ENCODE results near the gene NF1. TPM values are rescaled to one million over a fixed set of nuclear protein-coding genes. Genes with fewer than 3 reads are reported as not detected.
A peak's percentile ranks its signal among the peaks of the same experiment; 100 is the strongest.

NF1 gene
- total RNA-seq, 1 experiment from 2014 or later = 12.4 TPM

DNA sequence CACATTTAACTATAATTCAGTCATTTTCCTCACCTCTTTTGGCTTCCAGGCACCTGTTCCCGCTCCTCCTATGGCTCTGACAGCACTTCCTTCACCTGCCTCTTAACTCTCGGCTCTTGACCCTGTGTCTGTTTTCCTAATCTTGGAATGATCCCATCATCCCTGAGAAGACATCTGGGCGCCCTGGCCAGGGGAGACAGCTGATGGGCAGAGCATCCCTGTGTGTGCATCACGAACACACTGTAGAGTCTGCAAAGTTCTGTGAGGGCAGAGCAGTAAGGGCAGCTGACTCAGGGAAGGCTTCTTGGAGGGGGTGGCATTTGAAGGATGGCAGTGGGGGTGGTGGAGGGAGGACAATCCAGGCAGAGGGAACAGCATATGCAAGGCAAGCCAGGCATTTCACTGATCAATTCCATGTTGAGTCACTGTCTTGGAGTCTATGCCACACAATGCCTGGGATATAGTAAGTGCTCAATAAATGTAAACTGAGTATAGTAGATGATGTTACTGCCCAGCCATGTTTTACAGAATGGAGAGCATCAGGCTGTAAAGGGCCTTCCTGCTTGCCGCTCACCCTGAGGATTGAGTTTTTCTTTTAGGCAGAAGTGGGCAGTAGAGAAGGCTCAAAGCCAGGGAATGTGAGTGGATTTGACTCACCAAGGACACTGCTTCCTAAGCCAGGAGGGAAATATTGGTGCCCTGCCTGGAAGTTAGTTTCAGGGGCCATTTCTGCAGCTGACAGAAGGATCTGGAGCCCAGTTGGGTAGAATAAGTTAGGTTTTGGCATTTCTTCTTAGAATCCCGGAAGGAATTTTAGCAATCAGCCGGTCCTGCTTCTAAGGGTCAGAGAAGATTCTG lies 290.9 kb downstream of the NF1 start:
- Histone ChIP-seq H3K4me3 (no peak overlapping the region), H3K27me3 (no peaks in the 10 kb centered on the region), H3K36me3 (no peaks in the 10 kb centered on the region), H3K9me3 (no peaks in the 10 kb centered on the region)
- DNase-seq = peak; percentile 29

DNA sequence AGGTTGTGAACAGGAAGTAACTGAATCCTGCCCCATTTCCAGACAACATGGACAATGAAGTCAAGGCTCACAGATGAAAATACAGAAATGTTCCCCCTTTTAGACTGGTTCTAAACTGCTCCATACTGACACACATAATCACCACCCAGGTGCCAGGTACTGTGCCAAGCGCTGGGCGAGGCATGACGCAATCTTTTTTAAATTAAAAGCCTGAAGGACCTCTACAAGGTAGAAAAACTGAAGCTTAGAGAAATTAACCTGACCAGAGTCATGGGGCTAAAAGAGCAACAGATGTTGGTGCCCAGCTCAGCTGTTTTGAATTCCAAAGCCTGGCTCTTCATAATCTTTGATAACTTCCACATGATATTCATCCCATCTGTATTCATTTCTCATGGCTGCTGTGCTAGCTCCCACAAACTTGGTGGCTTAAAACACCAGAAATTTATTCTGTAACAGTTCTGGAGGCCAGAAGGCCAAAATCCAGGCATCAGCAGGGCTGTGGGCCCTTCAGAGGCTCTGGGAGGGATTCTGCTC lies 291.8 kb downstream of the NF1 start:
- Histone ChIP-seq H3K36me3 (no peaks in the 10 kb centered on the region), H3K4me3 (no peak overlapping the region), H3K9me3 (no peaks in the 10 kb centered on the region), H3K27me3 (no peaks in the 10 kb centered on the region)
- DNase-seq = no peak

DNA sequence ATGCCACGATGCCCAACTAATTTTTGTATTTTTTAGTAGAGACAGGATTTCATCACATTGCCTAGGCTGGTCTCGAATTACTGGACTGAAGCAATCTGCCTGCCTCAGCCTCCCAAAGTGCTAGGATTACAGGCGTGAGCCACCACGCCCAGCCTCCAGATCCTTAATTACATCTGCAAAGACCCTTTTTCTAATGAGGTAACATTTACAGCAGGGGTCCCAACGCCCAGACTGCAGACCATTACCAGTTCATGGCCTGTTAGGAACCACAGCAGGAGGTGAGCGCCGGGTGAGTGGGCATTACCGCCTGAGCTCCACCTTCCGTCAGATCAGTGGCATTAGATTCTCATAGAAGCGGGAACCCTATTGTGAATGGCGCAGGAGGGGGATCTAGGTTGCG lies 292.7 kb downstream of the NF1 start:
- DNase-seq = no peak
- Histone ChIP-seq H3K27me3 (no peaks in the 10 kb centered on the region), H3K9me3 (no peaks in the 10 kb centered on the region), H3K4me3 (no peak overlapping the region), H3K36me3 (no peaks in the 10 kb centered on the region)

DNA sequence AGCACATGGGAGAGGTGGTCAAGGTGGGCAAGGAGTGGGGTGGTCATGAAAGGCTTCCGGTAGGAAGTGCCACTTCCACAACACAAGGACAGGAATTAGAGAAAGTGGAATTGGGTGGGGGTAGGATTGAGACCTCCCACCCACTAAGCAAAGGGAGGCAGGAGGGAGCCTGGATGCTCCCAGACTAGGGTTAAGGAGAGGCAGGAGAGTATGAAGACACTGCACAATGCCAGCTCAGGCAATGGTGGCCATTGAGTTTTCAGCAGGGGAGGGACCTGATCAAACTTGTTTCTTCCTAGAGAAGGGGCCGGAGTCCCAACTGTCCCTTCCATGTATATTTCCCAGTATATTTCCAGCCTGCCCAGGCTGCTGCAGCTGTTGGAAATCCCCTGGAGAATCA lies 293.6 kb downstream of the NF1 start:
- no peak for DNase-seq
- H3K9me3 ChIP-seq = no peaks in the 10 kb centered on the region
- no peaks in the 10 kb centered on the region for H3K36me3 ChIP-seq
- no peak overlapping the region for H3K4me3 ChIP-seq
- no peaks in the 10 kb centered on the region for H3K27me3 ChIP-seq

DNA sequence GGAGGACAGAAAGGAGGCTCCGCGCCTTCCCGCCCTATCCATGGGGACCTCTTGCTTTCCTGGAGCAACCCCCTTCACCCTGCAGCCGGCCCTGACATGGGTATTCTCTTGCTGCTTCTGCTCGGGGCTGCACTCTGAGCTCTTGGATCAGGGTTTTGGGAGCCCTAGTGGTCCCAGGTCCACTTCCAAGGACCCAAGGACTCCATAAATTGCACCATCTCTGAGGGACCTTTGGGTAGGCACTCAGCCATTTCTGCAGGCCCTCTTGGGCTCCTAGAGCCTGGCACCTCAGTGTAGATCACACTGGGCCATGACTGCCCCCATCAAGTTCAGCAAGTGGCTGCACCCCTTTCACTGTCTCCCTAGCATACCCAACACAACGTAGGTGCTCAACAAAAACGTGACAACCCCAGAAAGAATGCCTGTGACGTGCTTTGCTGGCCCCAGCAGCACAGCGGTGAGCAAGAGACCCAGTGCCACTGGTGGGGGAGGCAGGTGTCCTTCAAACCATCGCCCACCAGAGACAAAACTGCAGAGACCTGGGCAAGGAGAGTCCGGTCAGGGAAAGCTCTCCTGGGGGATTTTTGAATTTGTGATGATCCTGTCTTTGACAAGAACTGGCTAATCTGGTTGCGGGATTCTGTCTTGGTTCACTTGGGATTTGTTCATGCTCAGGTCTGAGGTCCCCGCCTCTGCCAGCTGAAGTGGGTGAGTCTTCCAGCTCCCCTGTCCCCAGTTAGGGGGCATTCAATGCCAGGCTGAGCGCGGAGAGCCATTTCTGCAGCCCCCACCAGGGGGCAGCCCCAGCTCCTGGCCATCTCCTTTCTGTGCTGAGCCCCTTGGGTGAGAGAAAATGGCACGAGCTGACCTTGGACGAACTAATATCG lies 294.2 kb downstream of the NF1 start:
- no peaks in the 10 kb centered on the region for H3K36me3 ChIP-seq
- DNase-seq = no peak
- no peaks in the 10 kb centered on the region for H3K27me3 ChIP-seq
- no peaks in the 10 kb centered on the region for H3K9me3 ChIP-seq
- H3K4me3 ChIP-seq = no peak overlapping the region

DNA sequence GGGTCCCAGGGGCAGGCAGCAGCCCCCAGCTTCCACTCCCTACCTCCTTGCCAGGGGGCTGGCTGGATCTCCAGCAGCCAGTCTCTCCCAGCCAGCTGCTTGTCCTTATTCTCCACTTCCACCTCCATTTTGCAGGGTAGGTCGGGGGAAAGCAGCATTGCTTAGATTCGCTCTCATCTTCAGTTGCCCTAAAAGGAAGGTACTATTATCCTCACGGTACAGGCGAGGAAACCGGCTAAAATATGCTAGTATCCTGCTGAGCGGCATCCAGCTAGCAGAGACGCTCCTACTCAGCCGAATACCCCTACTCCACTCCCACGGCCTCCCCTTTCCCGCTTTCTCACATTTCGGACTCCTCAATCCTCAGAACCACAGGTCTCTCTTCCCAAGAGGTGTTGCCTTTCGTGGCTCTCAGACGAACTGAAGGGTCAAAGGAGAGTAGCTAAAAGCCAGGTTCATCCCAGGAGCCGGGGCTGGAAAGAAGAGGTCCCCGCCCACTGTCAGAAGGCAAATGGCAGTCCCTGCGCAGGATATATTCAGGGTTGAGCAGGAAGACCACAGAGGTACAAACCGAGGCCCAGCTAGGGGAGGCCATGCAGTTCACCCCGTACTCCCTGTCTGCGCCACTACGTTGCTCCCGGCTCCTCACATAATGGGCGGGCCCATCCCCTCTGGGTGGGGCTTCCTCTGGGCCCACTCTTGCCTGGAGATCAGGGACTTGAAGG lies 295.0 kb downstream of the NF1 start:
- H3K27me3 ChIP-seq = no peaks in the 10 kb centered on the region
- H3K9me3 ChIP-seq = no peaks in the 10 kb centered on the region
- H3K36me3 ChIP-seq = no peaks in the 10 kb centered on the region
- no peak overlapping the region for H3K4me3 ChIP-seq
- DNase-seq = no peak

DNA sequence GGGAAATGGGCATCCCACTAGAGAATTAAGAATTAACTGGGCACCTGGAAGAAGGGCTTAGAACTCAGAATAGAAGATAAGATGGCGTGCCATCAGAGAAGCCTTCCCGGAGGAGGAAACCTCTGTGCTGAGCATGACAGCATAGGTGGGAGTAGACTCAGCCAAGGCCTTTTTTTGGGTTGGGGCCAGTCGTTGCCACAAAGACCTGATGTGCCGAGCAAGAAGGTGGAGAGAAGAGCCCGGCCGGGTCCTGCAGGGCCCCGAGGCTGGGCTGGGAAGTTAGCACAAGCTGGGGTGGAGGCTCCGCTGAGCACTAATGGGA lies 295.6 kb downstream of the NF1 start:
- H3K27me3 ChIP-seq = no peaks in the 10 kb centered on the region
- DNase-seq = no peak
- no peaks in the 10 kb centered on the region for H3K9me3 ChIP-seq
- H3K36me3 ChIP-seq = no peaks in the 10 kb centered on the region
- H3K4me3 ChIP-seq = no peak overlapping the region

DNA sequence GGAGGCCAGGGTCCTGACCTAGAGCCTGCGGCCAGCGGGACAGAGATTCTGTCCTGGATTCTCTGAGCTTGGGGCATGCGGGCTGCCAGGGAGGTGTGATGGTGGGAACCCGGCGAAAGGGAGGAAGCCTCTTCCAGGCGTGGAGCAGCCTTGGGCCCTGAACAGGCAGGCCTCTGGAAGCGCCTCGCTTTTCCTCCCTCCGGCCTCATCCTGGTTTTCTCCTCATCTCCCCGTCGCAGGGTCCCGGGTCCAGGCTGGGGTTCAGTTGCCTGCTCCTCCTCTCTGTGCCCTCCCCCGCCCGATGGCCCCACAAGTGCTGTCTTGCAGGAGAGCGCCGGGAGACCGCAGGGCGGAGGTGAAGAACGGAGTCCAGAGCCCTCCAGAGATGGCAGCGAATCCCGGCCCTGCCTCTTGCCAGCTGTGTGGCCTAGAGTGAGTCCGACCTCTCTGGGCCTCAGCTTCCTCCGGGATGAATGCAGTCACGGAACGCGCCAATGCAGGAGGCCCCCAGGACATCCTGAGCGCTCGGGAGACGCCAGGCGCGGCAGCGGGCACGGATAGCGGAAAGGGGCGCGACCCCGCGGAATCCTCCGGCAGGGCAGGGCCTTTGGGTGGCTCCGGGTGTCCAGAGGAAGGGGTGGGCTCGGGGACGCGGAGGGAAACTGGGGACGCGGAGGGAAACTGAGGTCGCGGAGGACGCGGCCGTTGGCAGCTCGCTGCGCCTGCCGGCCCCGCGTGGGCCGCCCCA lies 296.1 kb downstream of the NF1 start:
- DNase-seq = no peak
- Histone ChIP-seq H3K4me3 (no peak overlapping the region), H3K27me3 (no peaks in the 10 kb centered on the region)

DNA sequence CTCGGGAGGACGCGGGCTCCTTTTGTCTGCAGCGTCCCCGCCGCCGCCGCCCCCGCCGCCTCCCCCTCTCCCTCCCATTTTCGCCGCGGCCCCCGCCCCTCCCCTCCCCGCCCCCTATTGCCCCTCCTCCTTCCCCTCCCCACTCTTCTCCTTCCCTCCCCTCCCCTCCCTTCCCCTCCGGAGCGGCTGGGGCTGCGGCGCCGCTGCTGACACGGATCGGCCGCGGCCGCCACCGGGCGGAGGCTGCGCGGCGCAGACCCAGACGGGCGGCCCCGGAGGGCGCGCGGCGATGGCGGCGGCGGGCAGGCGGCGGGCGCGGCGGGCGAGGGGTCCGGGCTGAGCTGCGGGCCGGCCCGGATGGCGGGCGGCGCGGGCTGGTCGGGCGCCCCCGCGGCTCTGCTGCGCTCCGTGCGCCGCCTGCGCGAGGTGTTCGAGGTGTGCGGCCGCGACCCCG lies 296.7 kb downstream of the NF1 start, which contains the start of gene RAB11FIP4:
Gene RAB11FIP4, plus strand, starts transcription at position 180 of the 454 bp plus-strand sequence. Its CDS starts 178 bp downstream, at position 358.
- Histone ChIP-seq H3K36me3 (no peaks in the 10 kb centered on the region), H3K9me3 (no peaks in the 10 kb centered on the region), H3K27me3 (no peaks in the 10 kb centered on the region), H3K4me3 (peak within 1 kb of the TSS; percentile 4; the same call in 1 of the 2 replicates)
- DNase-seq = no peak

More for the DNA sequence above, 296.1 kb downstream of the NF1 start:
- H3K9me3 ChIP-seq = no peaks in the 10 kb centered on the region
- H3K36me3 ChIP-seq = no peaks in the 10 kb centered on the region

DNA sequence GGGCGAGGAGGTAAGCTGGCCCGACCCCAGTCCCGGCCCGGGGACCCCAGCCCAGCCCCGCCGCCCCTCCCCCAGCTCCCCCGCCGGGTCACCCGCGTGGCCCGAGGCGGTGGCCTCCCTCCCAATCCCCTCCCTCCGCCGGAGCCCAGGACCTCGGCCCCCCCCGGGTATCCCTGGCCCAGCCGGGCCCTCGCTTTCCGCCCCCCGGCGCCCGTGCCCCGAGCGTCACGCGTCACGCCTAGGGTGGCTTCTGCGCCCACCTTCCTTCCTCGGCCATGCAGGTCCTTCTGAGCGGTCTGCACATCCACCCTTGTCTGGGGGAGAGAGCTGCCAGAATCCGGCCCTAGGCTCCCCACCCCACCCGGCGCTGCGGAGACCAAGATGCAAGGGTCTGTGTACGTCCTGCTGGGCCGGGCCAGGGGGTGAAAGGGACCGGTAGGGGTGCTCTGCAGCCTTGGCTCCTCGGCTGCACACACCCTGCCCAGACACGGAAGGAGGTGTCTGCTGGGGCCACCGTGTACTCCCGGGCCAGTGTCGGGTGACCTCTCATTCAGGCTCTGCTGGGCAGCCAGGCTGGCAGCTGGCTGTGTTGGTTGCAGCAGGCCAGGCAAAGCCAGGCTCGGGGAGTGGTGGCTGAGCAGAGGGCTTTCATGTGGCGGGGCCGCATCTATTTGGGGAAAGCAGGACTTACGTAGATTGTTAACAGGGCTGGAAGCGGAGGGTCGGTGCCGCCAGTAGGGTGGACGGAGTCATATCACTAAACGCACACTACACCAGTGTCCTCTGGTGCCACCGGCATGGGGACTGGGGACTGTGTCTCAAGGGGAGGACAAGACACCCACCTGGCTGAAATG lies 297.5 kb downstream of the NF1 start:
- peak overlapping the region; percentile 4; the same call in 1 of the 2 replicates for H3K4me3 ChIP-seq
- no peaks in the 10 kb centered on the region for H3K27me3 ChIP-seq

DNA sequence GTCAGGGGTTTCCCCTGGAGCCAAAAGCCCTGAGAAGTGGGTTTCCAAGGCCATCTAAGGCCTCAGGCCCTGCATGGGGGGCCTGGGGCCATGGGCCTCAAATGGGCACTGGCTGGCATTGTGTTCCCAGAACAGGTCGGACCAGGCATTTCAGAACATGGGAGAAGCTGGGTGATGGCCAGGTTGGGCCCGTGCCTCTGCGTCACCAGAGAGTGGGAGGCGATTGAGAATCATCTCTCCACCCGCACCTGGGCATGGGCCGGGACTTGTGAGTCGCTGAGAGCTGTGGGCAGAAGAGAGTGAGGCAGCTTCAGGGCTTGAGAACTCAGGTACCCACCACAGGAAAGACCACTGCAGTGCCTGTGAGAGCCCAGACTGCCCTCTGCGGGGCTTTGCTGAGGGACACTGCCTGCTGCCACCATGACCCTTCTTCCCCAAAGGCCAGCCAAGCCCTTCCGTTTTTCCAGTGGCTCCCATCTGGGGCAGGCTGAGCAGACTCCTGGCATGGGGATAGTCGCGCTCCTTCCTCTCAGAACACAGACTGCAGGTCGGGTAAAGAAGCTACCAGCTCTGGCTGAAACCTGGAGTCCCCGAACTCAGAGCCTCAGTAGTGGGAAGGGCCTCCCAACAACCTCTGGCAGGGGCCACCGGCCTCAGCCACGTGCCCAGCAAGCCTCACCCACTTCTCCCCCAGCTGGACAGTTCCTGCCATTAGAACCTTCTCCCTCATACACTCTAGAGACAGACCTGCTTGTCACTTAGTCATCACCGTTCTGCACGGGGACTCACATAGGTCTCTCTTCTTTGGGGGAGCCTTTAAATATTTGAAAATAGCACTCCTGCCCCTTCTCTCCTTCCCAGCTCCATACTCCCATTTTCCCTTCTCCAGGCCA lies 298.3 kb downstream of the NF1 start:
- no peak for DNase-seq

More for the DNA sequence above, 297.5 kb downstream of the NF1 start:
- no peaks in the 10 kb centered on the region for H3K36me3 ChIP-seq
- DNase-seq = no peak
- no peaks in the 10 kb centered on the region for H3K9me3 ChIP-seq

DNA sequence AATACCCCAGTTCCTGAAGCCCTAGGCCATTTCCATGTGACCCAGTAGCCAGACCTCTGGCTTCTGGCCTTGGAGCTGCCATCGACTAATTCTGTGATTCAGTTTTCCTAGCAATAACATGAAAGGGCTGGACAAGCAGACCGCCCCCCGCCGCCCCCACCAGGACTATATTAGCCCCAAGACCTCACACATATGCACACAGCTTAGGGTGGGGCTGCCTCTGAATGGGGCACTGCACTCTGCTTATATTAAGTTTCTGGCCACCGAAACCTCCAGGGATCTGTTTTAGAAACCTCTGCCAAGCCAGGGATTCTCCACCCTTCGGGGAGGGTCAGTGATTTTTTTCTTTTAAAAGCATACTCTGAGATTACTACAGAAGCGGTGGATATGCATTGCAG lies 299.0 kb downstream of the NF1 start:
- Histone ChIP-seq H3K4me3 (no peak overlapping the region), H3K9me3 (no peaks in the 10 kb centered on the region), H3K27me3 (no peaks in the 10 kb centered on the region), H3K36me3 (no peaks in the 10 kb centered on the region)
- no peak for DNase-seq

More for the DNA sequence above, 298.3 kb downstream of the NF1 start:
- Histone ChIP-seq H3K27me3 (no peaks in the 10 kb centered on the region), H3K9me3 (no peaks in the 10 kb centered on the region), H3K36me3 (no peaks in the 10 kb centered on the region), H3K4me3 (no peak overlapping the region)

DNA sequence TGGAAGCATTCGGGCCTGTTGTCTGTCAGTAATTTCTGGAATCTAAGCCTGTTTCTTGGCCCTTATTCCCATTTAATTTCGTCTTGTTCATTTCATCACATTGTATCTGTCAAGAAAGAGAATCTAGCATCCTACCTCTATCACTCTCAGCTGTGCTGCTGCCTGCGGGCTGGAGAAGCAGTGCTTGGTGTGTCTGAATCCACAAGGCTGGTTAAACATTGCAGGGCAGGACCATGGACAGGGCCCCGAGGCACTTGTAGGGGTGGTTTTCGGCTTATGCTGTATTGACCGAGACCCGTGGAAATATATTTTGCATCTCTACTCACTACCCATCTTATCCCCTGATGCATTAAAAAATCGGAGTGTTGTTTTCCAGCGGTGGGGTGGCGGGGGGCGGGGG lies 299.8 kb downstream of the NF1 start:
- Histone ChIP-seq H3K9me3 (no peaks in the 10 kb centered on the region), H3K36me3 (no peaks in the 10 kb centered on the region), H3K27me3 (no peaks in the 10 kb centered on the region), H3K4me3 (no peak overlapping the region)
- DNase-seq = peak; percentile 53

DNA sequence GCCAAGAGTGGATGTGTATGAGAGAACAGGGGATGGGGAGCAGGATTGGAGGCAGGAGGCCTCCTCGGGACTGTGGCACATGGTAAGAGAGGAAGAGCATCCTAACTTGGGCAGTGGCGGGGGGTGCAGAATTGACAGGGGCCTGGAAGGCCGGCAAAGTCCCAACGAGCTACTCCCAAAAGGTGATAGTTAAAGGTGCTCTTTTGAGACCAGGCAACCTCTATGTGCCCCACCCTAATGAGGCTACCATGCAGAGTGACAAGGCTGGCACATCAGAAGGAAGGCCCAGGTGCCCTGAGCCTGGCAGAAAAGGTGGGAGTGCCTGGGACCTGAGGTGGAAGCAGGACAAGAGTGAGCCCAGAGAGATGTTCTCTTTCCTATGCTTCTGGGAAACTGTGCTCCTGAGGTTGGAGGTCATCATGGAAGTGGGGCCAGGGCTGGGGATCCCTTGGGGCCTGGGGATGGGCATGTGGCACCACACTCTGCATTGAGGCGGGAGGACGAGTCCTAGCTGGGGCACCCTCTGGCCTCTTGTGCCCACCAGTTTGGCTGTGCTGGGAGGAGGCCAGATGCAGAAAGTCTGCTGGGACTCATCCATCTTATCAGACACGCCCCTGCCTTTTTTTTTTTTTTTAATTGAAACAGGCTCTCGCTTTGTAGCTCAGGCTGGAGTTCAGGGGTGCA lies 302.6 kb downstream of the NF1 start:
- H3K4me3 ChIP-seq = no peak overlapping the region
- H3K9me3 ChIP-seq = no peaks in the 10 kb centered on the region
- DNase-seq = no peak
- H3K36me3 ChIP-seq = no peaks in the 10 kb centered on the region
- H3K27me3 ChIP-seq = no peaks in the 10 kb centered on the region

All from MG63 (cell line).